NCI-H526 (cell line): Measurements from ENCODE around the gene NEK6.

Source experiments
- DNase-seq, 2 experiments: peaks; one replicate each; lab custom pipeline; 2025; lab: John Stamatoyannopoulos, UW

The NEK6 gene

GRCh38 chr9:124296796-124297550, 39.2 kb downstream of the NEK6 start:
- DNase-seq = no peak

- no peak for DNase-seq
Observed at GRCh38 chr9:124297551-124297901, 39.8 kb downstream of the NEK6 start.

GRCh38 chr9:124297915-124298645, 40.3 kb downstream of the NEK6 start:
- no peak for DNase-seq

GRCh38 chr9:124298646-124299235, 41.0 kb downstream of the NEK6 start:
- DNase-seq = no peak

GRCh38 chr9:124299515-124300090, 41.9 kb downstream of the NEK6 start:
- DNase-seq = no peak

- DNase-seq = no peak
Observed at GRCh38 chr9:124300312-124300711, 42.6 kb downstream of the NEK6 start.

- DNase-seq = no peak
Observed at GRCh38 chr9:124302921-124303320, 45.2 kb downstream of the NEK6 start.

GRCh38 chr9:124303762-124304161, 46.0 kb downstream of the NEK6 start:
- DNase-seq = no peak

GRCh38 chr9:124304285-124304684, 46.5 kb downstream of the NEK6 start:
- no peak for DNase-seq

- no peak for DNase-seq
Observed at GRCh38 chr9:124306098-124306735, 48.5 kb downstream of the NEK6 start.

GRCh38 chr9:124307379-124308030, 49.8 kb downstream of the NEK6 start:
- no peak for DNase-seq

GRCh38 chr9:124308606-124309491, 51.1 kb downstream of the NEK6 start:
- DNase-seq = peak in 1 of 2 experiments; percentile 43

- no peak for DNase-seq
Observed at GRCh38 chr9:124309667-124310084, 51.9 kb downstream of the NEK6 start.

GRCh38 chr9:124311283-124311682, 53.5 kb downstream of the NEK6 start:
- no peak for DNase-seq

GRCh38 chr9:124312290-124313265, 54.8 kb downstream of the NEK6 start:
- DNase-seq = no peak

- DNase-seq = no peak
Observed at GRCh38 chr9:124313940-124314339, 56.2 kb downstream of the NEK6 start.

GRCh38 chr9:124315882-124316281, 58.1 kb downstream of the NEK6 start:
- DNase-seq = no peak

GRCh38 chr9:124320062-124320973, 62.6 kb downstream of the NEK6 start:
- peak in 1 of 2 experiments; percentile 58 for DNase-seq
